Right ventricle myocardium inferior (tissue), 1 donor: ENCODE results near the gene NT5E. TPM values are rescaled to one million over a fixed set of nuclear protein-coding genes. Genes with fewer than 3 reads are reported as not detected.
"Not testable (repeated sequence)": the region's sequence is repeated elsewhere in the genome, so short reads cannot be mapped to it uniquely, and the experiment has no call there.

Source experiments
- ATAC-seq: fragments of 200-7000 bp; cut with Tn5 transposase; one replicate; pipeline ENCODE4 v1.9.1; 2020; ENCODE audit warnings: mild to moderate bottlenecking, moderate library complexity
- DNase-seq: peaks from one replicate; pipeline ENCODE4 v3.0.0; 2021; ENCODE audit errors: missing footprints
- intact Hi-C: fragments of 100-400 bp; cut with DNase I; formaldehyde crosslinking; loops from one replicate; pipeline ENCODE4 v1.11.0; 2022
- total RNA-seq: library from RNA; stranded (reverse); fragmentation: NEBNext Ultra II Directional; extraction: Animal tissue kit (Norgen Biotek cat#: 25700); gene quantifications from one replicate; pipeline ENCODE4 v1.2.1, GENCODE V29; 2021
- donor health status: DM: no; HTN: yes; CAD: no; lungs with severe emphysema.

NT5E gene
- total RNA-seq, 1 donor from 2014 or later, result 5.6 TPM

DNA sequence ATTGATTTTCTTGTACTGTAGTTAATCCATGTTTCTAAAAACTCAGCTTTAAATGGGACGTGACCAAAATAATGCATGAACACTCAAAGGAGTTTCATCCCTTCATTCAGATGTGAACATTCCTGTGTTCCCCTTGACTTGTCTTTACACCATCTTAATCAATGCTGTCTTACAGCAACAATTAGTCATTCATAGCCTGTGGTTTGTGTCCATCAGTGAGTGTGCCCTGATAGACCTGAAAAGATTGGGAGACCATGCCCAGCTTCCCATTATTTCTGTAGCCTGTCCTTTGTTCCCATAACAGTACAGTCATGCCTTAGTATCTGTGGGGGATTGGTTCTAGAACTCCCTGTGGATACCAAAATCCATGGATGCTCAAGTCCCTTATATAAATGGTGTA is 23.9 kb downstream of the NT5E start:
- intact Hi-C loops, result no loop called here
- no peak for ATAC-seq
- no peak for DNase-seq

DNA sequence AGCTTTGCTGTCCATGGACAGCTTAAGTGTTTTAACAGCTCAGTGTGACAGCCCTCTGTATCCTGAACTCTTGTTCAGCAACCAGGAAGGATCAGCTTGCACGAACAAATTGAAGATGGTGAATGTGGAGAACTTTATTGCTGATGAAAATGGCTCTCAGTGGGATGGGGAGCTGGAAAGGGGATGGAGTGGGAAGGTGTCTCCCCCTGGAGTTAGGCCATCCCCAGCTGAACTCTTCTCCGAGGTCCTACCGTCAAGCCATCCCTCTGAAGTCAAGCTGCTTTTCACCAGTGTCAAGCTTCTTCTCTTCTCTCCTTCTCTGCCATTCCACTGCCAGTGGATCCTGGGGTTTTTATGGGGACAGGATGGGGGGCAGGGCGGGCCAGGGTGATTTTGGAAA is 26.6 kb downstream of the NT5E start:
- DNase-seq (no peak), ATAC-seq (no peak)
- intact Hi-C loops, result no loop called here

DNA sequence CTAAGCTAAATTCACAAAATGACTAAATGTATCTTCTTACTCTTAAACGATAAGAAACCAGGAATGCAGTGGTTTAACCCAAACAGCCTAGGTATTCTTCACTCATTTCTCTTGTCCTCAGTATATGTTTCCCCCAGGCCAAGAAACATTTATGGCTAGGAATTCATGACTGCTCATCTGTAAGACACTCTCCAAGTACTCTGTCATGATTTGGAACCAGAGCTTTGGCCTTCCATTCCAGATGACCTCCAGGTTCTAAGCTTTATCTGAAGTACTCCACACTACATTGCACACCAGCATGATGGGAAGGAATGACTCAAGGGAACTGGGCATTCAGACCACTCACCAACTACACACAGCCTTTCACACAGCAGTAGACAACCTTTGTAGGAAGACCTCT is 29.3 kb downstream of the NT5E start:
- ATAC-seq (no peak), DNase-seq (no peak)
- intact Hi-C loops, result no loop called here

DNA sequence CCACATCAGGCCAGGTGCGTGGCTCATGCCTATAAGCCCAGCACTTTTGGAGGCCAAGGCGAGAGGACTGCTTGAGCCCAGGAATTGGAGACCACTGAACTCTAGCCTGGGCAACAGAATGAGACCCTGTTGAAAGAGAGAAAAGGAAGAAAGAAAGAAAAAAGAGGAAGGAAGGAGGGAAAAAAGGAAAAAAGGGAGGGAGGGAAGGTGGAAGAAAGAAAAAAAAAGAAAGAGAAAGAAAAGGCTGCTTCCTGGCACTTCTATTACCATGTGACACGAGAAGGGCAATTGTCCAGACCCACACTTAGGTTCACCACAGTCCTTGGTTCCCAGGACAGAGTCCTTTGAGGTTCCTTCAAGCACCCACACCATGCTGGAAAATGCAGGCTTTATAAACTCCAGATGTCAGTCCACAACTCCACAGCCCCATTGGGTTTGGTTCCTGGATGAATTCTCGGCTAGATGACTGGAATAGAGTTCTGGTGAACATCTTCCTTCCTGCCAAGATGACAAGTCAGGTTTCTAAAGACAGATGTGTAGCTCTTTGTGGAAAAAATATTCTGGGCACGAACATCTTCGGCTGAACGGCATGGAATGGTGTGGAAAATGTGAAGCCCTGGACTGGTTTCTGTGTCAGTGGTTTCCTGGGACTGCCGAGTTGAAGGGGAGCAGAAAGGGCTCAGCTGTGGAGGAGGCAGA is 32.5 kb downstream of the NT5E start:
- peak; percentile 73 for ATAC-seq
- DNase-seq, result no peak
- intact Hi-C loops, result no loop called here

DNA sequence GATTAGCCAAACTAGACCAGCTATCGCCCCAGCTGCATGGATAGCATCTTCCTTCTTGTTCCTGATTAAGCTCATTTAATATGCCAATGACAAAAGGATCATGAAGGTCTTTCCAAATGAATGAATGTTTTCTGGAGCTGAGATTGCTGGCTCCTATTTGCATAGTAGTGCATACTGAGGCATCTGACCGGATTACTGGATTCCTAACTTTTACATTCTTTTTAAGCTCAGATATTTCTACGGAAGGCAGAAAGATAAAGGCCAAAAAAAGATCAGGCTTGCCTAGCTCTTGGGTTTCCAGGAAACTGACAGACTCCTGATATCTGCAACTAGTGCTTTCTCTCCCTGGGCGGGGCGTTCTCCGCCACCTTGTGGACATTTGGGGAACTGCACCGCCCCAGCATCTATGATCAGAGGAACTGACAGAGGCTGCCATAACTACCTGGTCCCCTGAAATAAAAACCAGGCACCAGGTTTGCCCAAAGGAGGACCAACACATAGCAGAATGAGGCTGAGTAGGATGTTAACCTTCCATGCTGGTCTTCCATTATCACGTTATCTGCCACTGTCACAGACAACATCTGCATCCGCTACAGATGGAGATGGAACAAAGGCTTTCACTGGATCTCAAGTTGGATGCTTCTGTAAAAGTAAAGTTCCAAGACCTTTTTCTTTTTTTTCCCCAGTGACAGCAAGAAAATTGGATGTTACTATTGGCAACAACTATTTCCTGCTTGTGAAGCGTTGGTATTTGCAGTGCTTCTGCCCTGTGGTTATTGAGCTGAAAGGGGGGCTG is 33.2 kb downstream of the NT5E start:
- ATAC-seq (peak; percentile 90), DNase-seq (peak; percentile 90)
- intact Hi-C loops, result loop anchor here (1.0 kb wide), 1 partner anchor 128 kb away; no protein-coding TSS in a partner anchor

DNA sequence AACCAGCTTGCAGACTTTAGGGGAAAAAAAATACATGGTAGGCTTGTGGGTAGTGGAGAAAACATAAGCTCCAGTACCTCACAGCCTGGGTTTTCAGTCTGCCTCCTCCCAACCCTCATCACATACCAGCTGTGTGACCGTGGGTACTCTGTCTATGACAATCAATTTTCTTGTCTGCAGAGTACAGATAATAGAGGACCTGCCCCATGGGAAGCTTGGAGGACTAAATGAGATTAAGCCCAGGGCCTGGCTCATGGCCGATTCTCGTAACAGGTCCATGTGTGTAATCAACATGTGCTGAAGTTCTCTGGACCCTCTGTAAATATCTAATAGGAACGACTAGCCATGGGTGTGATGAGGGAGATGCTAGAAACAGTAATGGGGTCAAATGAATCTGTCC is 34.0 kb downstream of the NT5E start:
- DNase-seq (no peak), ATAC-seq (no peak)
- intact Hi-C loops, result loop anchor here (1.0 kb wide), 1 partner anchor 129 kb away; no protein-coding TSS in a partner anchor

DNA sequence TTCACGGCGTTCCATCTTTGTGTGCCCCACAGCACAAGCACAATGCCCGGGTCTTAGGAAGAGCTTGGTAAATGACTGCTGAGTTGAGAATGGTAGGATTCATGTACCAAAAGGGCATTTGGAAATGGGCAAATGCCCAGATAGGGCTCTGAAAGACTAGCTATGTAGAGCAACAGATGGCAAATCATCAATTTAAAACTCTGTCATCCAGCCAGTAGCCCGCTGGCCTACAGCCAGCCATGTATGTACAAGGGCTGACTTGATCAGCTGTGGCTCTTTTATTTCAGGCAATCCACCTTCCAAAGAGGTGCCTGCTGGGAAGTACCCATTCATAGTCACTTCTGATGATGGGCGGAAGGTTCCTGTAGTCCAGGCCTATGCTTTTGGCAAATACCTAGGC is 35.1 kb downstream of the NT5E start:
- DNase-seq (no peak), ATAC-seq (no peak)
- intact Hi-C loops, result no loop called here

DNA sequence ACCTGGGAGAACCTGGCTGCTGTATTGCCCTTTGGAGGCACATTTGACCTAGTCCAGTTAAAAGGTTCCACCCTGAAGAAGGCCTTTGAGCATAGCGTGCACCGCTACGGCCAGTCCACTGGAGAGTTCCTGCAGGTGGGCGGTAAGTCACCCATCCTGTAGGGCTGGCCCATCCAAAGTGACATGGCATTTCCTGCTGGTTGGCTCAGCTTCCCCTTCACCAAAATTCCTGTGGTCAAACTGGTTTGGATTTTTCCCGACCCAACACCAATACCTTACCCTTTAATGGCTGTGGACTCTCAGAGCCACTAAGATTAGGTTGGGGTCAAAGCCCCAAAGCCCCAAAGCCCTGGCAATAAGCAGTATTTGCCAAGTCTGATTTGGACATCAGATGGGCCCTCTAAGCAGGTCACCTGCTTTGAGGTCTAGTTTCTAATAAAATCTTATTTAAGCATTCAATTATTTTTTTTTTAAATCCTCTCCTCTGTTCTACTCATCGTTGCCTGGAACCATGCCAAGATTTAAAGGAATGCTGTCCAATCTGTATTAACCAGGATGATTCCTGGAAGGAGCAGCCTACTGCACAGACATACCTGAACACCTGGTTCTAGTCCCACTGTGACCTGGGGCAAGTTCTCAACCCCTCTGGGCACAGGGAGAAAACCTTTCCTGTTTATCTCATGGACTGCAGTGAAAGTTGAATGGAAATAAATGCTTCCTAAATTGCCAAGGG is 40.8 kb downstream of the NT5E start:
- no peak for DNase-seq
- intact Hi-C loops, result no loop called here
- ATAC-seq, result no peak

DNA sequence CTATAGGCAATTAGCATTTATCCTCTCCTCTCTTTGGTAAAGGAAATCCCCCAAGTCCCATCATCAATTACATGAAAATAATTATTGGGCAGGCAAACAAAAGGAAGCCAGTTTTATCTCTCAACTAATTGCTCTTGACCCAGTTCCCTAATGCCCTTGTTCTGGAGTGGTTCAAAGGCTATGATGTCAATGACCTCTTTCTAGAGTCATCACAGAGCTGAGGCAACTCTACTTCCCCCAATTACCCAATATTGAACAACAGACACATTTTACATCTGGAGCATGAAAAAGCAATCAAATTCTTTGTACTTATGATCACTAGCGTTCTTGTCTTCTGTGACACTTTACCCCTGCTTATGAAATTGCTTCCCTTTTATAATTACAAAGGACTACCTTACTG is 43.5 kb downstream of the NT5E start:
- DNase-seq, result no peak
- no peak for ATAC-seq
- intact Hi-C loops, result no loop called here

DNA sequence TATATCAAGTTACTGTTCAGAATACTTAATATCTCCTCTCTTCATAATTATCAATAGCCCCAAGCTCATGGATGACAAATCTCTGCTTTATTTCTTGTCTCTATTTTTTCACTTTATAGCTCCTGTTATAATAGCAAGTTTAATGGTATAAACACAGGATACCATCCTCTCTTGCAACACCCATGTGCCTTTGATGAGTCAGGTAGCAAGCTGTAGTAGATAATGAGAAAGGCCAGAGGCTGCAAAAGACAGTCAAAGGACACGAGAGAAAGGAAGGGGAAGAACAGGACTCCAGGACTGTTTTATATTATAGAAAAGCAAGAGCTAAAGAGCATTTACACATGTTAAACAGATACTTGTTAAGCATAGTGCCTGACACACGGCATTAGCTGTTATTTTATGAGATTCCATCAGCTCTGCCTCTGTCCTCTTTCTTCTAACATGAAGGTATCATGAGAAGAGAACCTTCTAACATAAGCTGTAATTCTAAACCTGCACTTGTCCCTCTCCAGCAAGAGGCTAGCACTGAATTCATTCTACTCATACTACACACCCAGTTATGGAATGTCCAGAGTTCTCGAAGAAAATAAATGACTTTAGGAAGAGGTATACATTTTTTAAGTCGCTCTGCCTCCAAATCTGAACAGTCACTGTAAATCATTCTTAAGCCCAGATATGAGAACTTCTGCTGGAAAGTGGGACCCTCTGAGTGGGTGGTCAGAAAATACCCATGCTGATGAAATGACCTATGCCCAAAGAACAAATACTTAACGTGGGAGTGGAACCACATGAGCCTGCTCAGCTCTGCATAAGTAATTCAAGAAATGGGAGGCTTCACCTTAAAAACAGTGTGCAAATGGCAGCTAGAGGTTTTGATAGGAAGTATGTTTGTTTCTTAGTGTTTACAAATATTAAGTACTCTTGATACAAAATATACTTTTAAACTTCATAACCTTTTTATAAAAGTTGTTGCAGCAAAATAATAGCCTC is 45.0 kb downstream of the NT5E start:
- intact Hi-C loops, result no loop called here
- ATAC-seq (no peak), DNase-seq (no peak)

DNA sequence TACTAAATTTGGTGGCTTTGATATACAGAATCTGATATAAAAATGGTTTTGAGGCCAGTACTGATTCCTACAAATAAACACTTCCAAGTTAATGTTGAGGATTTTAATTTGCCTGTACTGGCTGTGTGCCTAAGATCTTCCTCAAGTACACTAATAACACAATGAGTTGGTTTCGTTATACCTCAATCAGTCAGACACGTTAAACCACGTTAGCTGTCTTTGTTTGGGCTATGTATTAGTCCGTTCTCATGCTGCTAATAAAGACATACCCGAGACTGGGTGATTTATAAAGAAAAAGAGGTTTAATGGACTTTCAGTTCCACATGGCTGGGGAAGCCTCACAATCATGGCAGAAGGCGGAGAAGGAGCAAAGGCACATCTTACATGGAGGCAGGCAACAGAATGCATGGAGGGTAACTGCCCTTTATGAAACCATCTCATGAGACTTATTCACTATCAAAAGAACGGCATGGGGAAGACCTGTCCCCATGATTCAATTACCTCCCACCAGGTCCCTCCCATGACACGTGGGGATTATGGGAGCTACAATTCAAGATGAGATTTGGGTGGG is 46.2 kb downstream of the NT5E start:
- DNase-seq, result no peak
- intact Hi-C loops, result no loop called here
- no peak for ATAC-seq

DNA sequence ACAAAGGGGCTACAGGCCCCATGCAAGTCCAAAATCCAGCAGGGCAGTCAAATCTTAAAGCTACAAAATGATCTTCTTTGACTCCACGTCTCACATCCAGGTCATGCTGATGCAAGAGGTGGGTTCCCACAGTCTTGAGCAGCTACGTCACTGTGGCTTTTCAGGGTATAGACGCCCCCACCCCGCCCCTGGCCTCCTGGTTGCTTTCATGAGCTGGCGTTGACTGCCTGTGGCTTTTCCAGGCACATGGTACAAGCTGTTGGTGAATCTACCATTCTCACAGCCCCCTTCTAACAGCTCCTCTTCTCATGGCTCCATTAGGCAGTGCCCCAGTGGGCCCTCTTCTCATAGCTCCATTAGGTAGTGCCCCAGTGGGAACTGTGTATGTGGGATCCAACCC is 47.0 kb downstream of the NT5E start:
- DNase-seq (no peak), ATAC-seq (no peak)
- intact Hi-C loops, result no loop called here

DNA sequence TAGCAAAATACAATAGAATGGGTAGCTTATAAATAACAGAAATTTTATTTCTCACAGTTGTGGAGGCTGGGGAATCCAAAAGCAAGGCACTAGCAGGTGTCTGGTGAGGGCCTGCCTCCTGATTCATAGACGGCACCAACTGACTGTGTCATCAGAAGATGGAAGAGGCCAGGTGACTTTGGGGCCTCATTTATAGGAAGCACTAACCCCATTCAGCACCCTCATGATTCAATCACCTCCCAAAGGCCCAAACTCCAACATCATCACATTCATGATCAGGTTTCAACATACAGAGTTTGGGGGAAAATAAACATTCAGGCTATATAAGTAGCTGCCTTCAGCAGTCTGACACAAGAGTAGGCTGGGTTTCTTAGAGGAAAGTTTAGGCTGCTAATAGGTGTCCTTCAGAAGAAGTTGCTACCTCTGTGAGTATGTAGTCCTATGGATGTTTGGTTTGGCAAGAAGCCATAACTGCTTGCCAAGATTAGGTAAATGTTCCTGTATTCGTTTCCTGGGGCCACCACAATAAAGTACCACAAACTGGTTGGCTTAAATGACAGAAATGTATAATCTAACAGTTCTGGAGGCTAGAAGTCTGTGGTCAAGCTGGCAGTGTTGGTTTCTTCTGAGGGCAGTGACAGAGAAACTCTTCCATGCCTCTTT is 48.8 kb downstream of the NT5E start:
- intact Hi-C loops, result no loop called here
- no peak for ATAC-seq
- DNase-seq, result no peak

DNA sequence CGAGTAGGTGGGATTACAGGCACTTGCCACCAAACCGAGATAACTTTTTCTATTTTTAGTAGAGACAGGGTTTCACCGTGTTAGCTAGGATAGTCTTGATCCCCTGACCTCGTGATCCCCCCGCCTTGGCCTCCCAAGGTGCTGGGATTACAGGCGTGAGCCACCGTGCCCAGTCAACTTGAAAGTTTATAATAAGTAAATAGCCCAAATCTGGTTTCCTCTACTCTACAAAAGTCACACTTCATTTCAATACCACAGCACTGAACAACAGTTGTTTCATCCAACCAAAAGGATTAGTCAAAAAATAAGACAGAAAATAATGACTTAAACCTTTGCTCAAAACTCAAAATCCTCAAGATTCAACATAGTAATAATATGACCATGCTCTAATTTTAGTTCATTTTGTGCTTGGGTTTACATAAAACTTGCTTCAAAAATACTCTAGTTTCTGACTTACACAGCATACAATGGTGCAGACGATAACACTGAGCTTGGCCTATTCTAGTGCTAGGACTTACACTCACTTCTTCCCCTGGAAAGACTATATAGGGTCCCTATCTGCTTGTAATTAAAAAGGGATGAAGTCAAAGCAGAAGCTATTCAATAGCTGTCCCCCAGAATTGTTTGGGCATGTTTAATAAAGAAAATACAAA is 56.7 kb downstream of the NT5E start:
- DNase-seq, result no peak
- ATAC-seq, result no peak
- intact Hi-C loops, result no loop called here

DNA sequence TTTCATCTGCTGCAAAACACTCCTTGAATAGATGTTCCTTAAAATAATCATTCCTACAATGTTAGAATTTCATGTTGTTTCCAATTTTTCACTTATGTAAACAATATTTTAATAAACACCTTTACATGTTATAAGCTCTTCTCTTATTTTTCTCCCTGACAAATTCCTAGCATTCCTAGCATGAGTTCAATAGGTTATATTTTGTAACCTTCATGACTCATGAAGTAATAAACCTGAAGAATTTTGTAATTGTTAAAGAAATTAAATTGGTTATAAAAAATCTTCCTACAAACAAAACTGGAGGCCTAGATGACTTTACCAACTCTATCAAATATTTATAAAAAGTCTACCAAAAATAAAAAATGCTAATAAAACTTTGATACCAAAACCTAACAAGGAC is 66.3 kb downstream of the NT5E start:
- ATAC-seq, result no peak
- intact Hi-C loops, result no loop called here
- no peak for DNase-seq

DNA sequence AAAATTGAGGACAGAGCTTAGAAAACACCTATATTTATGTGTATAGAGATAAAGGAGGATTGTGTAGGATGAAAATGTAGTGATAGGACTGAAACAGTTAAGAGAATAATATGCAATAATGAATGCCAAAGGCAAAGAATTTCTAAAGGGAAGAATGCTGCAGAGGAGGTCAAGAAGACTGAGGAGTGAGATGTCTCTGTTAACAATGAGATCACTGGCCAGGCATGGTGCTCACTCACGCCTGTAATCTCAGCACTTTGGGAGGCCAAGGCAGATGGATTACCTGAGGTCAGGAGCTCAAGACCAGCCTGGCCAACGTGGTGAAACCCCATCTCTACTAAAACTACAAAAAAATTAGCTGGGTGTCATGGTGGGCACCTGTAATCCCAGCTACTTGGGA is 74.4 kb downstream of the NT5E start:
- DNase-seq, ATAC-seq, intact Hi-C loops: not testable (repeated sequence)

DNA sequence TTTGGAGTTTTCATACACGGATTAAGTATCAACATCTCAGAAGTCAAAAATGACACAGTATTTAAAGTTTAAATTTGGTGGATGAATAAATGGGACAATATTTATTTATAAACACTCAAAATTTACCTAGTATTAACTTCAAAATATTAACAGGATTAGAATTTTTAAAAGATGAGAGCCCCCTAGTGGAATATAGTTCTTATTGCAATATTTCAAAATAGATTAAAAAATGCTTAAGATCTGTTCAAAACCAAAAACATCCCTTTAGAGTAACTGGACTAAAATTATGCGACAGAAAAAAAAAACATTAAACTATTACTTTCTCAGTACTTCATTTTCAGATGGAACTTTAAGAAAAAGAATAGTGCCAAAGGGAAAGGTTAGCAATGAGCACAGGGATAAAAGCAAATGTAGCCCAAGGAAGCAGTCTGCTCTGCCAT is 87.2 kb downstream of the NT5E start:
- intact Hi-C loops, result no loop called here
- DNase-seq (no peak), ATAC-seq (no peak)
